Activated CD4-positive, alpha-beta T cell treated with anti-CD3 and anti-CD28 coated beads, Interleukin-2, amount 50 U/mL, for 1 hour (primary cell): ENCODE measurements around the gene CFAP251.
"Not testable (repeated sequence)": the region's sequence is repeated elsewhere in the genome, so short reads cannot be mapped to it uniquely, and the experiment has no call there.

Experiments used
- DNase-seq: peaks from one replicate; pipeline ENCODE4 v3.0.0-alpha.2; 2020

The CFAP251 gene

DNA sequence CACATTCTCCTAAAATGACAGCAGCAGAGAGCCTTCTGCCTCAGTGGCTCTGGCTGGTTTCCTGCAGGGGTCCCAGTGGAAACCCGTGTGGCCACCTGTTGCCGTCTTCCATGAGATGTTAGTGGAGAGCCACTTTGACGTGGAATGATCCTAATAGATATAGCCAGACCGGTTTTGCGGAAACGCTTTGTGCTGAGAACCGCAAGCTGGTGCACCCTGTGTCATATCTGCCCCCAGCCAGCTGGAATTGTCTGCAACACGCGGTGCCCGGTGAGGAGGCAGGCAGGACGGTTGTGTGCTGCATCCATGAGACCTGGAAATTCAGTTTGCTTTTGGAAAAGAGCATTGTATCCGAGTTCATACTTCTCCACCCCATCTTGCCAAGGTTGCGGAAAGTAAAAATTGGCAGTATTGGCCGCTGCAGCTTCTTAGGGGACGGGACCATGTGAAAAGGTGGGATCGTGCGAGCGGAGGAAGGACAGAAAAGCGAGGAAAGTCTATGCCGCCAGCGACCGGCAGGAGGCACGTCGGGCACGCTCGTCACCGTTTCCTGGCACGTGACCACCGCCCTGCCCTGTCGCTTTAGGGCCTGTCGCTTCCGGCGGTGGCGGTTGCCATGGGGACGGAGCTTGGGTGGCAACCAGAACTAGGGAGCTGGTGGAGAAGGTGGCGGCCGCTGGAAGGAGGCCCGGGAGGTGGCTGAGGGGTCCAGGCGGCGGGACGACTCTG is at the start of gene CFAP251:
Gene CFAP251 (plus strand): TSS at position 643 of the 729 bp plus-strand sequence. CDS start 2,714 bp downstream, outside the sequence.
- peak; percentile 96 for DNase-seq

DNA sequence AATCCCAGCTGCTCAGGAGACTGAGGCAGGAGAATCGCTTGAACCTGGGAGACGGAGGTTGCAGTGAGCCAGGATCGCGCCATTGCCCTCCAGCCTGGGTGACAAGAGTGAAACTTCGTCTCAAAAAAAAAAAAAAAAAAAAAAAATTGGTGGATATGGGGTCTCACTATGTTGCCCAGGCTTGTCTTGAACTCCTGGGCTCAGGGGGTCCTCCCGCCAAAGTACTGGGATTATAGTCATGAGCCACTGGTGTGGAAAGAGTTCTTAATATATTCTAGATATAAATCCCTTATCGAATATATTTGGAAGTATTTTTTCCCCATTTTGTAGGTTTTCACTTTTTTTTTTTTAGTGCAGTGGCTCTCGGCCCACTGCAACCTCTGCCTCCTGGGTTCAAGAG is 49.2 kb upstream of the CFAP251 start:
- not testable (repeated sequence) for DNase-seq

- DNase-seq: no peak
Measured at GRCh38 chr12:121871467-121871866, 46.9 kb upstream of the CFAP251 start.

DNA sequence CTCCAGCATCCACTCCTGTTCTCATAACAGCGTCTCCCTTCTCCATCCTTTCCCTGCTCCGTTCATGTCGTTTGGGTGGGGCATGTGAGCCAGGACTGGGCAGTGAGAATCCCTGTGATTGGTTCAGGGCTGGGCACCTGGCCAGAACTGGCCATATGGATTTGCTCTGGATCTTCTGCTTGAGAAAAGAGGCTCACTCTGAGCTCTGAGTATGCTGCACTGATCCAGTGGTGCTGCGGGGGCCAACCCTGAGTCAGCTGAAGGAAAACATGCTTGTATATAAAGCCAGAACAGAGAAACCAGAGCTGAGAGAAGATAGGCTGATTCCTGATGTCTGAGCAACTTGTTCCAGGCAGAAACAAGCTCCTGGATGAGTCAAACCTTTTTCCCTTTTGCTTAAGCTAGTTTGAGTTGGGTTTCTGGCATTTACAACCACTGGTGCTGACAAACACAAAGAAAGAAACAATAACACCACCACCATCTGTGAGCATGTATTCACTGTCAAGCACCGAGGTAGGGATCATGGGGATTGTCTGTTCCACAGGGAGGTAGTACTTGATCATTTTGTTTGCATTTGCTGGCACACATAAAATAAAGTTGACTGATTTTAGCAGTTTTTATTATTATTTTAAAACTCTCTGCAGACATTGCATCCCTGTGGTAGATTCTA is 45.7 kb upstream of the CFAP251 start:
- no peak for DNase-seq

- no peak for DNase-seq
Measured at GRCh38 chr12:121873216-121873569, 45.2 kb upstream of the CFAP251 start.

DNA sequence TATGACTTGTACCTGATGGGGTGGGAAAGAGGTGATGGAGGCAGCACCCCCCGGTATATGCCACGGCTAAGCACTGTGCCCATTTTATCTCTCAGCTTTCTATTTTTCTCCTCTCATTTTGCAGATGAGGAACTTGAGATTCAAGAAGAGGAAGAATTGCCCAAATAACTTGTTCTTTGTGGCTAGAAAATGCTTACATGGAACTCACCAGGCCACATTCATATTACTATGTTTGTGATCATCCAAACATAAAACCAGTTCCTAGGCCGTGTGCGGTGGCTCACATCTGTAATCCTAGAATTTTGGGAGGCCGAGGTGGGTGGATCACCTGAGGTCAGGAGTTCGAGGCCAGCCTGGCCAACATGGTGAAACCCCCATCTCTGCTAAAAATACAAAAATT is 44.3 kb upstream of the CFAP251 start:
- no peak for DNase-seq

GRCh38 chr12:121875582-121875981 is 42.8 kb upstream of the CFAP251 start:
- DNase-seq: no peak

DNA sequence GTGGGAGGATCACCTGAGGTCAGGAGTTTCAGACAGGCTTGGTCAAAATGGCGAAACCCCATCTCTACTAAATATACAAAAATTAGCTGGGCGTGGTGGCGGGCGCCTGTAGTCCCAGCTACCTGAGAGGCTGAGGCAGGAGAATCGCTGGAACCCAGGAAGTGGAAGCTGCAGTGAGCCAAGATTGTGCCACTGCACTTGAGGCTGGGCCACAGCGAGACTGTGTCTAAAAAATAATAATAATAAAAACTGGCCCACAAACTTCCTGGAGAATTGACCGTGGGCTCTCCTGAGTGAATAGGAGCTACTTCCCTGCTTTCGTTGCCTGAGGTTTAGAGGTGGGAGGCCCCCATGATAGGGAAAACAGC is 42.3 kb upstream of the CFAP251 start:
- not testable (repeated sequence) for DNase-seq

- DNase-seq: no peak
Measured at GRCh38 chr12:121883315-121883660, 35.1 kb upstream of the CFAP251 start.

- not testable (repeated sequence) for DNase-seq
Measured at GRCh38 chr12:121885129-121885528, 33.3 kb upstream of the CFAP251 start.

DNA sequence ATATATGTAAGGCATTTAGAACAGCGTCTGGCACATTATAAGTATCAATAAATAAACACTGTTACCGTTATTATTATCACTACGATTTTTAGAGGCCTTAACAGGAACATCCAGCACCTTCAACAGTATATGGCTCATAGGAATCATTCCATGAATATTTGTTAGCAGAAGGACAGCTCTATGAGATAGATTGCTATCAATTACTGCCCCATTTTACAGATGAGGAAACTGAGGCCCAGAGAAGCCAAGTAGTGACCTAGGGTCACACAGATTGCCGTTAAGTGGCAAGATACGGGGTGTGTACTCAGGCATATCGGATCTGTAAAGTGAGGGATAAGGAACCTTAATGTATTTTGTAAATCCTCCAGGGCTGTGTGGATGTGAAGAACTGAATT is 30.3 kb upstream of the CFAP251 start:
- no peak for DNase-seq

GRCh38 chr12:121888478-121889273 is 29.7 kb upstream of the CFAP251 start, which contains the start of gene PSMD9:
Gene PSMD9, plus strand, starts transcription at chr12:121888790. Its CDS starts 67 bp downstream, at chr12:121888857.
- peak; percentile 99 for DNase-seq

GRCh38 chr12:121889274-121889624 is 29.1 kb upstream of the CFAP251 start:
- no peak for DNase-seq

DNA sequence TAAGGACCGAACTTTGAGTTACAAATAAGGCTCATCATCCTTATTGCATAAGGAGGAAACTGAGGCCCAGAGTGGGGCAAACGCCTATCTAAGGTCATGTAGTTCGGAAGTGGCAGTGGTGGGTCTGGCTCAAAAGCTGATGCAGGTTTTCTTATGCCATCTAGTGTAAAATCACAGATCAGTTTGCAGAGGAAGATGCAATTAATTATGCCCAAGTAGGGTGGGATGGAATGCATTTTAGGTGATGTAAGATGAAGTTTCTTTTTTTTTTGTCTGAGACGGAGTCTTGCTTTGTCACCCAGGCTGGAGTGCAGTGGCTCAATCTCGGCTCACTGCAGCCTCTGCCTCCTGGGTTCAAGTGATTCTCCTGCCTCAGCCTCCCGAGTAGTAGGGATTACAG is 28.7 kb upstream of the CFAP251 start:
- DNase-seq: not testable (repeated sequence)

DNA sequence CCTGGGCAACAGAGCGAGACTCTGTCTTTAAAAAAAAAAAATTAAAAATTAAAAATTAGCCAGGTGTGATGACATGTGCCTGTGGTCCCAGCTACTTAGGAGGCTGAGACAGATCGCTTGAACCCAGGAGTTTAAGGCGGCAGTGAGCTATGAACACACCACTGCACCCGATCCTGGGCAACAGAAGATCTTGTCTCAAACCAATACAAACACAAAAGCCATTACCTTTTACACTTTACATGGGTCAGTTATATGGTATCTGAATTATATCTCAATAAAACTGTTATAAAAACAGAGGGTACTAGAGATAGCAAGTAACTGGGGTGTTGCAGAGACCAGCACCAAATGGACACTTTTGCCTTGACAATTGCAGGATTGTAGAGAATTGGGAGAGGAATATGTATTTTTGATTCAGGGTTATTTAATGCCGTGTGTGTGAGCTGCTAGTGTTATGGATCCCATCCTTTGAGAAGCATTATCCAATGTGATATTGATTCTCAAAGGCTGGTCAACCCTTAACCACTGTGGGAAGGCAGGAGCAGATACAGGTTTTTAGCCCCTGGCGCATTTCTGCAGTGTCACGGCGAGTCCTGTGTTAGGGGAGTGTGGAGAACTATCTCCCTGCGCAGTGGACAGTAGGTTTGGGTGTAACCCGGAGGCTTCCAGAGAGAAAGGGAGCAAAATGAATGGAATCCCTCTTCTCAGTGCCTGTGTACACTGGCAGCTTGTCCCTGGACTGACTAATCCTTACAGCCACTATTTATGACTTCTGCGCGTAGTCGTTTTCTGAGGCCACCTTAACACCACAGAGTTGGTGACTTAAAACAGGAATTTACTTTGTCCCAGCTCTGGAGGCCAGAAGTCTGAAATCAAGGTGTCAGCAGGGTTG is 25.5 kb upstream of the CFAP251 start:
- no peak for DNase-seq

GRCh38 chr12:121893961-121894460 is 24.4 kb upstream of the CFAP251 start:
- DNase-seq: no peak

GRCh38 chr12:121894633-121895032 is 23.8 kb upstream of the CFAP251 start:
- DNase-seq: no peak

- no peak for DNase-seq
Measured at GRCh38 chr12:121898287-121898686, 20.1 kb upstream of the CFAP251 start.

GRCh38 chr12:121899590-121899989 is 18.8 kb upstream of the CFAP251 start:
- no peak for DNase-seq

- no peak for DNase-seq
Measured at GRCh38 chr12:121903202-121903601, 15.2 kb upstream of the CFAP251 start.

- DNase-seq: no peak
Measured at GRCh38 chr12:121905746-121906145, 12.6 kb upstream of the CFAP251 start.

DNA sequence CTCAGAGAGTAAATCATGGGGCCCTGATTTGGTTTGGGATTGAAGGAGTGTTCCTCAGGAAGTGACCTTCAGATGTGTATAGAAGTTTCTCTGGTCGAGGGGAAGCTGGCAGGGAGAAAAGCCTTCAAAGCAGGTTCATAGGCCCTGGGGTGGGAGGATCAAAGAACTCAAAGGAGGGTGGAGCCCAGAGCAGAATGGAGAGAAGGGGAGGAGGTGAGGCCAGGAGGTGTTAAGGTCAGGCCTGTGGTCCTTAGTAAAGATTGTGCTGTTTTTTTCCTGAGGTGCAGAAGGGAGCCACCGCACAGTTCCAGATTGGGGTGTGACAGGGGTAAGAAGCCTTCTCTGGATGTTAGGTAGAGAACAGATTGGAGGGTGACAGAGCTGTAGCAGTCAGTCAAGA is 9.7 kb upstream of the CFAP251 start:
- no peak for DNase-seq
